T-cell (primary cell): ENCODE results near the gene LYRM4. TPM values are rescaled to one million over a fixed set of nuclear protein-coding genes. Genes with fewer than 3 reads are reported as not detected.

ENCODE experiments used
- ATAC-seq, 4 experiments: fragments of 200-7000 bp in 3 of 4; fragments of 150-1000 bp in 1 of 4; cut with Tn5 transposase; replicated peaks in 1 of 4; 1 replicate in 3 of 4; 2 replicates in 1 of 4; pipeline ENCODE4 v1.10.0; 2021; ENCODE audit warnings: moderate library complexity in 3 of 4, mild to moderate bottlenecking in 2 of 4, moderate number of reproducible peaks in 1 of 4
- CTCF ChIA-PET, 2 donors: fragments of 300-600 bp; sonication (Branson Sonifier 250); formaldehyde crosslinking; loops; one replicate each; lab custom pipeline; 2022; ENCODE audit warnings: antibody characterized with exemption in 2 of 2; lab: Charles Lee
- POLR2A ChIA-PET, 2 donors: fragments of 300-600 bp; sonication (Branson Sonifier 250); formaldehyde crosslinking; loops; one replicate each; lab custom pipeline; 2022; ENCODE audit warnings: antibody characterized with exemption in 2 of 2; lab: Charles Lee
- DNase-seq, 35 experiments: peaks; one replicate each; pipeline versions ENCODE4 v3.0.0 to v3.0.0-alpha.2; 2013 to 2023
- H3K27ac ChIP-seq: one replicate; pipeline ENCODE4 v1.5.1; 2013; ENCODE audit warnings: low read length
- H3K27me3 ChIP-seq, 2 experiments: replicated peaks in 1 of 2; 1 replicate in 1 of 2; 2 replicates in 1 of 2; pipeline versions ENCODE4 v1.6.1 to v1.7.0; 2013; ENCODE audit warnings: low read length in 1 of 2, mixed read lengths in 1 of 2; ENCODE audit not compliant: control insufficient read depth in 2 of 2, insufficient read depth in 2 of 2; ENCODE audit errors: extremely low read depth in 1 of 2
- H3K36me3 ChIP-seq, 2 donors: 1 replicate in 1 of 2; 2 replicates in 1 of 2; pipeline versions ENCODE4 v1.6.1 to v1.7.0; 2013; ENCODE audit warnings: low read length in 1 of 2; ENCODE audit not compliant: control insufficient read depth in 2 of 2, insufficient read depth in 1 of 2; ENCODE audit errors: extremely low read depth in 1 of 2
- H3K4me1 ChIP-seq, 2 experiments: 1 replicate in 1 of 2; 2 replicates in 1 of 2; pipeline versions ENCODE4 v1.6.1 to v1.7.0; 2013; ENCODE audit warnings: low read length in 2 of 2, mixed read lengths in 1 of 2; ENCODE audit not compliant: insufficient read depth in 2 of 2, control insufficient read depth in 1 of 2; ENCODE audit errors: extremely low read depth in 1 of 2
- H3K4me3 ChIP-seq, 2 donors: 1 replicate in 1 of 2; 2 replicates in 1 of 2; pipeline versions ENCODE4 v1.5.1 to v1.7.0; 2013; ENCODE audit warnings: mild to moderate bottlenecking in 2 of 2, low read length in 1 of 2, moderate library complexity in 1 of 2; ENCODE audit not compliant: control insufficient read depth in 1 of 2; ENCODE audit errors: extremely low read depth in 1 of 2
- H3K9me3 ChIP-seq: 2 replicates; pipeline ENCODE4 v1.7.0; 2013
- H3K27ac Mint-ChIP-seq, 2 donors: one replicate each; pipeline ENCODE4 v1.8.0; 2020 to 2021; ENCODE audit warnings: mild to moderate bottlenecking in 2 of 2, mixed read lengths in 2 of 2
- H3K27me3 Mint-ChIP-seq, 2 donors: one replicate each; pipeline ENCODE4 v1.8.0; 2021 to 2022; ENCODE audit warnings: mixed read lengths in 2 of 2
- H3K36me3 Mint-ChIP-seq: one replicate; pipeline ENCODE4 v1.8.0; 2021; ENCODE audit warnings: mixed read lengths
- H3K4me1 Mint-ChIP-seq, 3 donors: one replicate each; pipeline ENCODE4 v1.8.0; 2020 to 2022; ENCODE audit warnings: mixed read lengths in 3 of 3, mild to moderate bottlenecking in 1 of 3
- H3K4me3 Mint-ChIP-seq, 3 donors: one replicate each; pipeline ENCODE4 v1.8.0; 2020 to 2022; ENCODE audit warnings: mild to moderate bottlenecking in 3 of 3, mixed read lengths in 3 of 3, moderate library complexity in 3 of 3
- H3K9me3 Mint-ChIP-seq, 3 donors: one replicate each; pipeline ENCODE4 v1.8.0; 2020 to 2022; ENCODE audit warnings: mixed read lengths in 3 of 3
- WGBS: methylation state at CpG from one replicate; pipeline ENCODE4 v1.1.5; 2013; ENCODE audit warnings: missing lambda C conversion rate; ENCODE audit not compliant: insufficient coverage; 5-methylcytosine and 5-hydroxymethylcytosine counted together
- total RNA-seq, 35 experiments: library from RNA in 6 of 35; stranded (reverse) in 6 of 35; fragments of 120-200 nt in 1 of 35; gene quantifications; one replicate each; pipeline versions ENCODE4 v1.2.1 to v1.2.4 and lab custom pipeline; 2013 to 2026

LYRM4 gene
- total RNA-seq, 5 donors from 2014 or later (not counting 1 experiment from before 2014, with no cell fraction given), result 17.7 to 25.6 (median 20.4) TPM

DNA sequence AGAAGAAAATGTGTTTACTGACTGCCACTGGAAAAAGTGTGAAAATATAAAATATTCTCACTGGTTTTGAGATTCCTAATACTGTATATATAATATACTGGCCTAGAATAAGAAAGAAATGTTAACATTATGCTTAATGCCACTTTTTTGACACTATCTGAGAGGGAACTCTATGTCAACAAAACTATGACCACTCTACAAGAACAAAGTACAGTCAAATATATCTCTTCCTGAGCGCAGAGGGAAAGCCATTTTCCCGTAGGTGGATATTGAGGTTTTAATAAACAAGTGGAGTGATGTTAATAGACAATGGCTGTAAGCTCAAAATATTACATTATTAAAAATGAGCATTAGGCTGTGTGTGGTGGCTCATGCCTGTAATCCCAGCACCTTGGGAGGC is 24.9 kb downstream of the LYRM4 start:
- ATAC-seq (no peak), DNase-seq (no peak)
- Histone ChIP-seq H3K27ac (no peak overlapping the region), H3K9me3 (no peaks in the 10 kb centered on the region), H3K4me1 (no peaks in the 10 kb centered on the region), H3K27me3 (no peaks in the 10 kb centered on the region), H3K36me3 (no peaks in the 10 kb centered on the region), H3K4me3 (no peak overlapping the region)
- Mint-ChIP-seq H3K4me3 (no peak overlapping the region), H3K27ac (no peak overlapping the region), H3K27me3 (no peaks in the 10 kb centered on the region), H3K9me3 (no peaks in the 10 kb centered on the region), H3K36me3 (peaks cover 5% of the 10 kb centered on the region), H3K4me1 (no peaks in the 10 kb centered on the region)
- WGBS, result no CpG with 5 or more reads among the region's 2 CpGs
- CTCF ChIA-PET, result no interaction called here
- POLR2A ChIA-PET, result no interaction called here

DNA sequence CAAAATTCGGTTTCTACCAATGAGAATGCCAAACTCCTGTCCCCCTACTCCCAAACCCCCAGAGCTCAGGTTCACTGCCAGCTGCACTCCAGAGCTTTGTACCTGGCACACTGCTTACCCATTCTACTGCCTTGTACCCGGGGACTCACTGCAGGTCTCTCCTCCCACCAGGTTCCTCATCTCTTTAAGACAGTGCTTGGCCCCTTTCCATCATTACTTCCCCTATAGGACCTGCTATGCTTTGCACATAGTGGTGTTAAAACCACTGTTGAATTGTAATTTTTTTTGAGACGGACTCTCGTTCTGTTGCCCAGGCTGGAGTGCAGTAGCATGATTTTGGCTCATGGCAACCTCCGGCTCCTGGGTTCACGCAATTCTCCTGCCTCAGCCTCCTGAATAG is 25.9 kb downstream of the LYRM4 start:
- Mint-ChIP-seq H3K9me3 (no peaks in the 10 kb centered on the region), H3K27ac (no peak overlapping the region), H3K4me3 (no peak overlapping the region), H3K27me3 (no peaks in the 10 kb centered on the region), H3K36me3 (peaks cover 3% of the 10 kb centered on the region), H3K4me1 (no peaks in the 10 kb centered on the region)
- ATAC-seq (no peak), DNase-seq (no peak)
- no peaks in the 10 kb centered on the region for H3K9me3 ChIP-seq
- ChIA-PET POLR2A (no interaction called here), CTCF (no interaction called here)
- no peaks in the 10 kb centered on the region for H3K27me3 ChIP-seq
- H3K36me3 ChIP-seq, result no peaks in the 10 kb centered on the region
- WGBS, result 92% methylated on average over 5 of the region's 6 CpGs
- H3K4me3 ChIP-seq, result no peak overlapping the region
- H3K27ac ChIP-seq, result no peak overlapping the region
- no peaks in the 10 kb centered on the region for H3K4me1 ChIP-seq

DNA sequence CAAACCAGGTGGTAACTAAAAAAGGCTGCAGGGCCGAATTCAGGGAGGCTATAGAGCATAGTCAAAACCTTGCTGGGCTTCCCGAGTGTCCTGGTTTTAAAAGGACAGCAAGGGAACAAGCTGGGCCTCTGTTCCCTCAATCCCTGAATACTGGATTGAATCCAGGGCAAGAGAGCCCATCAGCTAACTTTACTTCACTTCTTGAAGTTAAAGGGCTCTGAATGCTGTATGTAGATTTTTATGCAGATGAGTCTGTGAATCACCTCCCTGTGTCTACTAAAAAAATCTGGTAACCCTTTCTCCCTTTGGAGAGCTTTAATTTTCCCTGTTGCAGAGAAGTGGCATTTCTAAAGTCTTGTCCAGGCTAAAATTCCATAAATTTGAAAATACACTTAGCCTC is 29.5 kb downstream of the LYRM4 start:
- Histone ChIP-seq H3K4me3 (no peak overlapping the region), H3K9me3 (no peaks in the 10 kb centered on the region), H3K27ac (no peak overlapping the region), H3K36me3 (no peaks in the 10 kb centered on the region), H3K4me1 (no peaks in the 10 kb centered on the region), H3K27me3 (no peaks in the 10 kb centered on the region)
- H3K4me3 Mint-ChIP-seq, result no peak overlapping the region
- ATAC-seq, result no peak
- no peak overlapping the region for H3K27ac Mint-ChIP-seq
- ChIA-PET POLR2A (no interaction called here), CTCF (no interaction called here)
- no peaks in the 10 kb centered on the region for H3K9me3 Mint-ChIP-seq
- H3K4me1 Mint-ChIP-seq, result no peaks in the 10 kb centered on the region
- no peak for DNase-seq
- WGBS, result 81% methylated on average over 2 of the region's 2 CpGs
- no peaks in the 10 kb centered on the region for H3K27me3 Mint-ChIP-seq
- peaks cover 3% of the 10 kb centered on the region for H3K36me3 Mint-ChIP-seq

DNA sequence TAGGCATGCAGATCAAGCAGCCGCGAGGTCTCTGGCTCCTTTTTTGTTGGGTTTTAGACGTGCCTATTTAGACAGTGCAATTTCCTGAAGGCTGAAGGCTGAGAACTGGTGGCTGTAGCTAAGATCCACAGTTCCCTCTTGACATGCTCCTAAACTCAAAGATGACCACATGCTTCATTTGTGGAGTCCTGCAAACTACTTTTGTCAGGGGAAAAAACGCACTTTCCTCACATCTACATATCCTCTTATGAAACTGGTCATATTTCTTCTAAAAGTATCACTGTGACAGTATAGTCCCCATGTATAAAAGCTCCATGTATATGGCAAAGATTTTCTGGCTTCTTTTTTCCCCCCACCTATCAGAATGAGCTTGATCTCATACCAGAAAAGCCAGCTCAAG is 30.7 kb downstream of the LYRM4 start:
- peaks cover 3% of the 10 kb centered on the region for H3K36me3 Mint-ChIP-seq
- WGBS, result 100% methylated on average over 3 of the region's 4 CpGs
- CTCF ChIA-PET, result interaction anchor here in 1 of 2 donors (0.6 to 1.2 kb wide), 2 partner anchors 11 to 1099 kb away, joined by 3 read pairs; no protein-coding TSS in a partner anchor
- Histone ChIP-seq H3K4me3 (no peak overlapping the region), H3K9me3 (no peaks in the 10 kb centered on the region), H3K4me1 (no peaks in the 10 kb centered on the region), H3K27me3 (no peaks in the 10 kb centered on the region), H3K36me3 (no peaks in the 10 kb centered on the region), H3K27ac (no peak overlapping the region)
- H3K27ac Mint-ChIP-seq, result no peak overlapping the region
- DNase-seq, result no peak
- H3K9me3 Mint-ChIP-seq, result no peaks in the 10 kb centered on the region
- ATAC-seq, result no peak
- H3K4me1 Mint-ChIP-seq, result no peaks in the 10 kb centered on the region
- H3K27me3 Mint-ChIP-seq, result no peaks in the 10 kb centered on the region
- POLR2A ChIA-PET, result no interaction called here
- no peak overlapping the region for H3K4me3 Mint-ChIP-seq

DNA sequence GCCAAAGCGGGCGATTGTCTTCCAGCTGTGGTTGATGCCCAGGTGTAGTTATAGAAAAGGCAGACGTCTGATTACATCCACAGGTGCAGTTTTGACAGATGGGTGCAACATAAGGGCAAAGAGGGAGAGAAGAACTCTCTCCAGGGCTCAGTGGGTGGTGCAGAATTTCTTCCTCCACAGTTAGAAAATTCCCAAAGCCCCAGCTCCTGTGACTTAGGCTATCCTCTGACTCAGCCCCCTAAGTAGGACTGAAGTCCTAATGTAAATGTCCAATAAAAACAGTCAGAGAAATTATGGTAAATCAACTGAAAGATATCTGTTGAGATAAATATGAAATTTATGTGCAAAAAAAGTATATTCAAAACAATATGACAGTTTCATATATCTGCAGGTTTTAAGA is 31.4 kb downstream of the LYRM4 start:
- H3K4me3 ChIP-seq, result no peak overlapping the region
- Mint-ChIP-seq H3K36me3 (peaks cover 3% of the 10 kb centered on the region), H3K9me3 (no peaks in the 10 kb centered on the region), H3K4me1 (no peaks in the 10 kb centered on the region), H3K27me3 (no peaks in the 10 kb centered on the region), H3K4me3 (no peak overlapping the region), H3K27ac (no peak overlapping the region)
- no peaks in the 10 kb centered on the region for H3K4me1 ChIP-seq
- H3K36me3 ChIP-seq, result no peaks in the 10 kb centered on the region
- WGBS, result no CpG with 5 or more reads among the region's 3 CpGs
- H3K27me3 ChIP-seq, result no peaks in the 10 kb centered on the region
- ChIA-PET POLR2A (no interaction called here), CTCF (interaction anchor here in 1 of 2 donors (1.2 kb wide), 1 partner anchor 12 kb away, joined by 3 read pairs; no protein-coding TSS in a partner anchor)
- H3K27ac ChIP-seq, result no peak overlapping the region
- ATAC-seq (no peak), DNase-seq (no peak)
- no peaks in the 10 kb centered on the region for H3K9me3 ChIP-seq

DNA sequence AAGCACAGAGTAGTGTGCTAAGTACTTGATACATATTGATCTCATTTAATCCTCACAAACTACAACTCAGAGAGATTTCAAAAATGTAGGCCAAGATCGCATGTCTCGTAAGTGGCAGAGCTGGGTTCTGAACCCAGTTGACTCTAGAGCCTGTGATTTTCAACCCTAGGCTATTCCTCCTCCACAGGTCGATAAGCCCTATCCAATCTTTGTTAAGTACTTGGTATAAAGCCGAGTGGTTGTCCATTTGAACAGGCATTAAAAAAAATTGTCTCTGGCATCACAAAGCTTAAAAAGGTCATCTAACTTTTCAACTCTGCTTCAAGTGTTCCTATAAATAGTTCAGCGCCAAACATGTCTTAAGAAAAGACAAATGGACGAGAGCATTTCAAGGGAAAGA is 37.4 kb downstream of the LYRM4 start:
- Mint-ChIP-seq H3K27ac (no peak overlapping the region), H3K27me3 (no peaks in the 10 kb centered on the region), H3K4me1 (no peaks in the 10 kb centered on the region), H3K4me3 (no peak overlapping the region), H3K9me3 (no peaks in the 10 kb centered on the region), H3K36me3 (peaks cover 17% of the 10 kb centered on the region)
- H3K36me3 ChIP-seq, result no peaks in the 10 kb centered on the region
- 92% methylated on average over 2 of the region's 6 CpGs for WGBS
- DNase-seq (no peak), ATAC-seq (no peak)
- no peak overlapping the region for H3K4me3 ChIP-seq
- H3K27me3 ChIP-seq, result no peaks in the 10 kb centered on the region
- POLR2A ChIA-PET, result no interaction called here
- CTCF ChIA-PET, result no interaction called here
- H3K4me1 ChIP-seq, result no peaks in the 10 kb centered on the region
- no peaks in the 10 kb centered on the region for H3K9me3 ChIP-seq
- H3K27ac ChIP-seq, result no peak overlapping the region

DNA sequence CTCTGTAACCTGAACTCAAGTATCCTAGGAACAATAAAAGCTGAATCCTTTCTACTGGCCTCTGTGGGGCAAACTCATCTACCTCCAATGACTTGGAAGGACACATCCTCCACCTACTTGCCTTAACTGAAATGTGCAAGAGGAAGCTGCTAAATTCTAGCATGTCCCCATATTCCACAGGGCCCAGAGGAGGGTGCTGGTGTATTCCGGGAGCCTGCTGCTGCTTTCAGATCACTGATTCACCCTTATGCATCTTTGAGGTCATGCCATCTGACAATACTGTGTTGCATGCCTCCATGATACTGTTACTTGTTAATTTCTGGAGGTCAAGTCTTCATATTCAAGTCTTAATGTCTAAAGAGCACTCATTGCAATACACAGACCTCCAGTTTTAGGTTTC is 40.3 kb downstream of the LYRM4 start:
- CTCF ChIA-PET, result no interaction called here

More for the DNA sequence above, 40.3 kb downstream of the LYRM4 start:
- no peak overlapping the region for H3K27ac Mint-ChIP-seq
- WGBS, result no CpG with 5 or more reads among the region's 1 CpG
- Histone ChIP-seq H3K4me1 (no peaks in the 10 kb centered on the region), H3K27me3 (no peaks in the 10 kb centered on the region), H3K27ac (no peak overlapping the region), H3K9me3 (no peaks in the 10 kb centered on the region), H3K4me3 (no peak overlapping the region), H3K36me3 (no peaks in the 10 kb centered on the region)
- no peak for ATAC-seq
- DNase-seq, result no peak
- POLR2A ChIA-PET, result no interaction called here
- H3K27me3 Mint-ChIP-seq, result no peaks in the 10 kb centered on the region
- peaks cover 0 to 4% (median 0%) of the 10 kb centered on the region in 3 donors for H3K4me1 Mint-ChIP-seq
- H3K4me3 Mint-ChIP-seq, result no peak overlapping the region
- H3K36me3 Mint-ChIP-seq, result peaks cover 17% of the 10 kb centered on the region
- H3K9me3 Mint-ChIP-seq, result no peaks in the 10 kb centered on the region
